SK-N-SH treated with all-trans-retinoic acid at 6 μM for 48 hours (cell line): ENCODE measurements around the gene LRRC26.

Experiments
- ATAC-seq: fragments of 200-7000 bp; cut with Tn5 transposase; 3 replicates; pipeline ENCODE4 v1.9.1; 2020; ENCODE audit warnings: mild to moderate bottlenecking, moderate library complexity
- ARNTL ChIP-seq: fragments of 450-650 bp; formaldehyde crosslinking; IDR thresholded peaks from 2 replicates; pipeline ENCODE4 v1.5.0; 2020; ENCODE audit warnings: low read depth, mild to moderate bottlenecking, moderate library complexity, borderline replicate concordance
- BACH2 ChIP-seq: fragments of 250-450 bp; sonication (Bioruptor Pico); IDR thresholded peaks from 2 replicates; pipeline ENCODE4 v1.9.0; 2021; ENCODE audit warnings: mild to moderate bottlenecking, borderline replicate concordance
- CREB5 ChIP-seq: fragments of 250-450 bp; sonication (Bioruptor Pico); IDR thresholded peaks from 2 replicates; pipeline ENCODE4 v1.5.1; 2020; ENCODE audit warnings: low read depth, mild to moderate bottlenecking, moderate library complexity
- CSDC2 ChIP-seq: fragments of 250-450 bp; sonication (Bioruptor Pico); IDR thresholded peaks from 2 replicates; pipeline ENCODE4 v1.5.0; 2020; ENCODE audit warnings: mild to moderate bottlenecking, moderate library complexity
- CSRNP3 ChIP-seq: fragments of 250-450 bp; sonication (Bioruptor Pico); IDR thresholded peaks from 2 replicates; pipeline ENCODE4 v1.5.1; 2021; ENCODE audit warnings: mild to moderate bottlenecking, moderate library complexity
- ESRRG ChIP-seq: fragments of 250-450 bp; sonication (Bioruptor Pico); IDR thresholded peaks from 2 replicates; pipeline ENCODE4 v1.6.1; 2021; ENCODE audit warnings: mild to moderate bottlenecking
- GLIS3 ChIP-seq: fragments of 250-450 bp; sonication (Bioruptor Pico); IDR thresholded peaks from 2 replicates; pipeline ENCODE4 v1.5.0; 2020; ENCODE audit warnings: mild to moderate bottlenecking, moderate library complexity
- ISL1 ChIP-seq: fragments of 250-450 bp; sonication (Bioruptor Pico); IDR thresholded peaks from 2 replicates; pipeline ENCODE4 v2.1.2; 2022; ENCODE audit warnings: mild to moderate bottlenecking, moderate library complexity
- OSR1 ChIP-seq: fragments of 250-450 bp; sonication (Bioruptor Pico); IDR thresholded peaks from 2 replicates; pipeline ENCODE4 v1.8.0; 2022; ENCODE audit warnings: moderate library complexity, mild to moderate bottlenecking, inconsistent platforms
- PATZ1 ChIP-seq: fragments of 250-450 bp; sonication (Bioruptor Pico); IDR thresholded peaks from 2 replicates; pipeline ENCODE4 v1.8.0; 2020; ENCODE audit warnings: mild to moderate bottlenecking, moderate library complexity, borderline replicate concordance
- POU6F1 ChIP-seq: fragments of 250-450 bp; sonication (Bioruptor Pico); IDR thresholded peaks from 2 replicates; pipeline ENCODE4 v1.8.0; 2021; ENCODE audit warnings: low read depth, mild to moderate bottlenecking, moderate library complexity, borderline replicate concordance
- PPARA ChIP-seq: fragments of 250-450 bp; sonication (Bioruptor Pico); IDR thresholded peaks from 2 replicates; pipeline ENCODE4 v1.5.0; 2020; ENCODE audit warnings: mild to moderate bottlenecking, borderline replicate concordance
- RARB ChIP-seq: fragments of 250-450 bp; sonication (Bioruptor Pico); IDR thresholded peaks from 2 replicates; pipeline ENCODE4 v1.8.0; 2021; ENCODE audit warnings: mild to moderate bottlenecking, moderate library complexity
- SNAI2 ChIP-seq: fragments of 250-450 bp; sonication (Bioruptor Pico); IDR thresholded peaks from 2 replicates; pipeline ENCODE4 v1.5.0; 2020; ENCODE audit warnings: mild to moderate bottlenecking, moderate library complexity
- TCF4 ChIP-seq: fragments of 250-450 bp; sonication (Bioruptor Pico); IDR thresholded peaks from 2 replicates; pipeline ENCODE4 v1.8.0; 2021; ENCODE audit warnings: mild to moderate bottlenecking, moderate library complexity, borderline replicate concordance
- TOX ChIP-seq: fragments of 250-450 bp; sonication (Bioruptor Pico); IDR thresholded peaks from 2 replicates; pipeline ENCODE4 v1.8.0; 2021; ENCODE audit warnings: mild to moderate bottlenecking, moderate library complexity, borderline replicate concordance
- TSHZ2 ChIP-seq: fragments of 250-450 bp; sonication (Bioruptor Pico); IDR thresholded peaks from 2 replicates; pipeline ENCODE4 v1.5.0; 2020; ENCODE audit warnings: mild to moderate bottlenecking, moderate library complexity
- ZC3H10 ChIP-seq: fragments of 250-450 bp; sonication (Bioruptor Pico); IDR thresholded peaks from 2 replicates; pipeline ENCODE4 v1.5.1; 2021; ENCODE audit warnings: mild to moderate bottlenecking, moderate library complexity
- ZFP3 ChIP-seq: fragments of 250-450 bp; sonication (Bioruptor Pico); IDR thresholded peaks from 2 replicates; pipeline ENCODE4 v1.5.0; 2020; ENCODE audit warnings: mild to moderate bottlenecking, moderate library complexity
- ZFP30 ChIP-seq: fragments of 450-650 bp; formaldehyde crosslinking; IDR thresholded peaks from 2 replicates; pipeline ENCODE4 v1.5.0; 2022; ENCODE audit warnings: mild to moderate bottlenecking, moderate library complexity
- ZNF70 ChIP-seq: fragments of 450-650 bp; formaldehyde crosslinking; IDR thresholded peaks from 2 replicates; pipeline ENCODE4 v1.5.0; 2020; ENCODE audit warnings: mild to moderate bottlenecking, moderate library complexity
- ZNF8 ChIP-seq: fragments of 450-650 bp; formaldehyde crosslinking; IDR thresholded peaks from 2 replicates; pipeline ENCODE4 v1.5.0; 2020; ENCODE audit warnings: mild to moderate bottlenecking, moderate library complexity

The LRRC26 gene

GRCh38 chr9:137163365-137163715, 6.5 kb downstream of the LRRC26 start:
- TF ChIP-seq ZNF8 (CRISPR knock-in tag) = no peak
- no peak for TF ChIP-seq ARNTL
- no peak for TF ChIP-seq TCF4
- TF ChIP-seq GLIS3 = no peak
- TF ChIP-seq ZNF70 (CRISPR knock-in tag) = no peak
- TF ChIP-seq CREB5 (CRISPR knock-in tag) = no peak
- TF ChIP-seq TOX (CRISPR knock-in tag) = no peak
- no peak for TF ChIP-seq SNAI2 (CRISPR knock-in tag)
- TF ChIP-seq, all 23 proteins: peak for 0
- ATAC-seq = no peak

GRCh38 chr9:137162505-137163364, 7.1 kb downstream of the LRRC26 start:
- no peak for ATAC-seq
- TF ChIP-seq ZNF8 (CRISPR knock-in tag) (no peak), ISL1 (CRISPR knock-in tag) (no peak), ZC3H10 (no peak), ESRRG (CRISPR knock-in tag) (no peak), TSHZ2 (CRISPR knock-in tag) (no peak), CREB5 (CRISPR knock-in tag) (no peak), SNAI2 (CRISPR knock-in tag) (no peak), BACH2 (CRISPR knock-in tag) (no peak), RARB (CRISPR knock-in tag) (no peak), OSR1 (no peak), GLIS3 (no peak), CSRNP3 (CRISPR knock-in tag) (no peak), ZFP3 (no peak), ARNTL (no peak), CSDC2 (CRISPR knock-in tag) (no peak)

- ATAC-seq = no peak
- TF ChIP-seq TCF4 (no peak), POU6F1 (CRISPR knock-in tag) (no peak), ZC3H10 (no peak), BACH2 (CRISPR knock-in tag) (no peak), ZFP30 (no peak), PATZ1 (CRISPR knock-in tag) (no peak), OSR1 (no peak), TSHZ2 (CRISPR knock-in tag) (no peak), ESRRG (CRISPR knock-in tag) (no peak), ISL1 (CRISPR knock-in tag) (no peak), GLIS3 (no peak), CSDC2 (CRISPR knock-in tag) (no peak), ZNF70 (CRISPR knock-in tag) (no peak), PPARA (CRISPR knock-in tag) (no peak)
Measured at GRCh38 chr9:137161558-137162486, 8.0 kb downstream of the LRRC26 start.
